Suprapubic skin (tissue), 4 donors: ENCODE measurements around the gene OR4C6.

Experiments used
- CTCF ChIP-seq, 2 donors: fragments of 200-600 bp in 1 of 2; fragments of 450-650 bp in 1 of 2; sonication (generic) in 1 of 2; IDR thresholded peaks; one replicate each; pipeline ENCODE4 v1.5.1; 2016 to 2019; ENCODE audit warnings: antibody characterized with exemption in 2 of 2, mild to moderate bottlenecking in 1 of 2, moderate library complexity in 1 of 2
- EP300 ChIP-seq: sonication (generic); formaldehyde crosslinking; IDR thresholded peaks from one replicate; pipeline ENCODE4 v1.6.1; 2017; ENCODE audit warnings: antibody characterized with exemption
- POLR2A ChIP-seq, 2 donors: fragments of 450-650 bp; IDR thresholded peaks; one replicate each; pipeline ENCODE4 v1.6.1; 2017; ENCODE audit warnings: antibody characterized with exemption in 2 of 2, mild to moderate bottlenecking in 2 of 2, moderate library complexity in 2 of 2
- POLR2AphosphoS5 ChIP-seq, 3 donors: sonication (generic); formaldehyde crosslinking; IDR thresholded peaks; one replicate each; pipeline ENCODE4 v1.6.1; 2017; ENCODE audit warnings: antibody characterized with exemption in 3 of 3

DNA sequence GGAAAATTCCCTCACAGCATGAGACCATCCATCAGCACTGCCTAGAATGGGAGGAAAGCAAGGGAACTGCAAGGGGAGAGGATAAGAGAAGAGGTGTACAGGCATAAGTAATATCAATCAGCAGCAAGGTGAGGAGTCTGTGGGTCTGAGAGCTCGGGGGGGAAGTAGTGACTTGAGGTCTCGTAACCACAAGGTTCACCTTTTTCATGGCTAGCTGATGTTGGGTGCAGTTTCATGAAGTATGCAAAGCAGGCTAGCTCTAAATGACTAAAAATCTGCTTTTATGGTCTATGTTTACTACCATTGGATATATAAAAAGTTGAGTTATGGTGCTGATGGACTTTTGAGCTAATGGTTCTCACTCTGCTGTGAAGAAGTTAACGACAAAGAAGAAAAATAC is 35.8 kb downstream of the OR4C6 start:
- TF ChIP-seq CTCF (IDR thresholded peaks at IDR 0.05) (no peak), POLR2AphosphoS5 (IDR thresholded peaks at IDR 0.05) (no peak), POLR2A (IDR thresholded peaks at IDR 0.05) (no peak), EP300 (no peak)
